Activated CD4-positive, alpha-beta T cell treated with anti-CD3 and anti-CD28 coated beads, Interleukin-10, Interleukin-2, amounts not matched to agents 100 ng/mL and 50 ng/mL, durations not matched to agents 16 hours and 8 hours (primary cell): ENCODE results near the gene FMO5.
"Not testable (repeated sequence)": the region's sequence is repeated elsewhere in the genome, so short reads cannot be mapped to it uniquely, and the experiment has no call there.

Experiments used
- DNase-seq: peaks from one replicate; pipeline ENCODE4 v3.0.0-alpha.2; 2020

FMO5 gene

GRCh38 chr1:147225193-147225730, at the start of gene FMO5:
Gene FMO5, minus strand, starts transcription at chr1:147225339. Its CDS starts 310 bp downstream, at chr1:147225029.
- DNase-seq = peak; percentile 61

- peak; percentile 57 for DNase-seq
These were observed 48.5 kb upstream of the FMO5 start for GRCh38 chr1:147273409-147274336.

GRCh38 chr1:147272042-147272441, 46.9 kb upstream of the FMO5 start:
- no peak for DNase-seq

GRCh38 chr1:147270721-147271120, 45.6 kb upstream of the FMO5 start:
- no peak for DNase-seq

- DNase-seq = no peak
These were observed 42.6 kb upstream of the FMO5 start for GRCh38 chr1:147267711-147268110.

- DNase-seq = no peak
These were observed 41.2 kb upstream of the FMO5 start for GRCh38 chr1:147266381-147266780.

GRCh38 chr1:147264158-147264768, 39.1 kb upstream of the FMO5 start:
- DNase-seq = no peak

- no peak for DNase-seq
These were observed 35.8 kb upstream of the FMO5 start for GRCh38 chr1:147260956-147261355.

GRCh38 chr1:147252540-147252939, 27.4 kb upstream of the FMO5 start:
- no peak for DNase-seq

- no peak for DNase-seq
These were observed 22.6 kb upstream of the FMO5 start for GRCh38 chr1:147247656-147248238.

- DNase-seq = no peak
These were observed 21.9 kb upstream of the FMO5 start for GRCh38 chr1:147246910-147247655.

GRCh38 chr1:147246044-147246690, 21.0 kb upstream of the FMO5 start:
- DNase-seq = no peak

- DNase-seq = peak; percentile 59
These were observed 20.5 kb upstream of the FMO5 start for GRCh38 chr1:147245586-147246021.

- DNase-seq = no peak
These were observed 20.0 kb upstream of the FMO5 start for GRCh38 chr1:147245129-147245528.

- DNase-seq = peak; percentile 11
These were observed 18.7 kb upstream of the FMO5 start for GRCh38 chr1:147243841-147244240.

GRCh38 chr1:147243228-147243685, 18.1 kb upstream of the FMO5 start:
- DNase-seq = no peak

- peak; percentile 97 for DNase-seq
These were observed 17.5 kb upstream of the FMO5 start, which contains the start of gene CHD1L for GRCh38 chr1:147242449-147243227. Gene CHD1L, plus strand, starts transcription at chr1:147242684. Its CDS starts 20 bp downstream, at chr1:147242704.

- no peak for DNase-seq
These were observed 16.9 kb upstream of the FMO5 start for GRCh38 chr1:147241934-147242448.

GRCh38 chr1:147240131-147240721, 15.1 kb upstream of the FMO5 start:
- not testable (repeated sequence) for DNase-seq
